GM21723 (cell line): ENCODE data around the gene AP3D1.

Experiments
- ATAC-seq: cut with Tn5 transposase; IDR thresholded peaks from one replicate; pipeline ENCODE4 v1.9.1; 2021; ENCODE audit warnings: mild to moderate bottlenecking, moderate library complexity; ENCODE audit not compliant: unreplicated experiment

AP3D1 gene

DNA sequence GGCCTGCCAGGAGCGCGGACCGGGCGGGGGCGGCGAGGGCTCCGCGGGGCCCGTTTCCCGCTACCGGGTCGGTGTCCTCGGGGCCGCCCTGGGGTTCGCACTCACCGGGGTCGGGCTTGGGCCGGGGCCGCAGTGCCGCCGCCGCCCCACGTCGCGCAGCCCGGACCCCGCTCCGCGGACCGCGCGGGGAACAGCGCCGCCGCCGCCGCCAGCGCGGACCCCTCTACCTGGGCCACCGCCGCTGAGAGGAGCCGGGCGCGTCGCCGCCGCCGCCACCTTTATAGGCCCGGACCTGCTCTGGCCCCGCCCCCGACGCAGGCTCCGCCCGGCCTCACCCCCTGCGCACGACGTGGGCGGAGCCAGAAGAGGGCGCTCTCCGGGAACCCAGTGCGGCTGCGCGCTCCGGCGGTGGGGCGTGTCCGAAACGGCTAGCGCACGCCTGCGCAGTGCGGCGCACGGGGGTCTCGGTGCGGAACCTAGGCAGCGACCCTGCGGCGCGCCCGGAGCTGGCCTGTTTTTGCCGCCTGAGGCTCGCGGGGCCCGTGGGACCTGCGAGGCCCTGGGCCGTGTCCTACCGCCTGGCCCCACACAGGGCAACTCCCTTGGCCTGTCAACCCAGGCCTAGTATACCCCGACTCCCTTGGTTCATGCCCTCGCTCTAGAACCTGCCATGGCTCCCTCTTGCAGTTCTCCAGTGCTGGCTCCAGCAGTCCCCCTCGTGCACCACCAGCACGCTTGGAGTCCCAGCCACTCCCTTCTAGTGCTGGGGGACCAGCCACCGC, 100.2 kb downstream of the AP3D1 start, which contains the start of gene MKNK2:
Gene MKNK2 (minus strand): TSS at position 254 of the 782 bp plus-strand sequence. CDS start 393 bp downstream, outside the sequence.
- ATAC-seq, result peak; percentile 42
